ENCODE results near the gene C7orf33. TPM values are rescaled to one million over a fixed set of nuclear protein-coding genes. Genes with fewer than 3 reads are reported as not detected.

The C7orf33 gene
- total RNA-seq, 2 donors from 2014 or later: not detected

DNA sequence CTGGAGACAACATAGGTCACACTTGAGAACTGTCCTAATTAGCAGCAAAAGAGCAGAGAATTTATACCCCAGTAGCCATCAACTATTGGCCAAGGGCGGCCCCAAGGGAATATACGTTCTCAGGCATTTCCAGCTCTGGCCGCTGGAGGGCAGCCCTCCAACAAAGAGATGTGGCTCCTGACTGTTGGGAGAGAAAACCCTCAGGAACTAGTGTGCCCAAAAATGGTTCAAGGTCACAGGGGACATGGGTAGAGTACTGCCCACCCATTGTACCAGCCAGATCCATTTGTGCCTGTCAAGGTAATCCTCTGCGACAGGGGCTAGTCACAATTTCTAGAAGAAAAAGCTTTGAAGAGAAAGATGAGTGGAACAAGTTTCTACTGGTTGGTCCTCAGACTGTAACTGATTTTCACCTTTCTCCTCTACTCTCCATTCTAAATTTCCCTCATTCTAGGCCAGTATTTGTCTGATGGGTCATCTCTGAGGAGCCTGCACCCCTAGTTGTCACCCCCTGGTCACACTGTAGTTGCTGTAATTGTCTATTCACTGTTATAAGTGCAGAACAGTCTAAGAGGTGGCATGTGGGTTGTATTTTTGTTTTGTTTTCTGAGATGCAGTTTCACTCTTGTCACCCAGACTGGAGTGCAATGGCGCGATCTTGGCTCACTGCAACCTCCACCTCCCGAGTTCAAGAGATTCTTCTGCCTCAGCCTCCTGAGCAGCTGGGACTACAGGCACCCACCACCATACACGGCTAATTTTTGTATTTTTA is 14.7 kb upstream of the C7orf33 start:
- TF ChIP-seq, protein P1, sequence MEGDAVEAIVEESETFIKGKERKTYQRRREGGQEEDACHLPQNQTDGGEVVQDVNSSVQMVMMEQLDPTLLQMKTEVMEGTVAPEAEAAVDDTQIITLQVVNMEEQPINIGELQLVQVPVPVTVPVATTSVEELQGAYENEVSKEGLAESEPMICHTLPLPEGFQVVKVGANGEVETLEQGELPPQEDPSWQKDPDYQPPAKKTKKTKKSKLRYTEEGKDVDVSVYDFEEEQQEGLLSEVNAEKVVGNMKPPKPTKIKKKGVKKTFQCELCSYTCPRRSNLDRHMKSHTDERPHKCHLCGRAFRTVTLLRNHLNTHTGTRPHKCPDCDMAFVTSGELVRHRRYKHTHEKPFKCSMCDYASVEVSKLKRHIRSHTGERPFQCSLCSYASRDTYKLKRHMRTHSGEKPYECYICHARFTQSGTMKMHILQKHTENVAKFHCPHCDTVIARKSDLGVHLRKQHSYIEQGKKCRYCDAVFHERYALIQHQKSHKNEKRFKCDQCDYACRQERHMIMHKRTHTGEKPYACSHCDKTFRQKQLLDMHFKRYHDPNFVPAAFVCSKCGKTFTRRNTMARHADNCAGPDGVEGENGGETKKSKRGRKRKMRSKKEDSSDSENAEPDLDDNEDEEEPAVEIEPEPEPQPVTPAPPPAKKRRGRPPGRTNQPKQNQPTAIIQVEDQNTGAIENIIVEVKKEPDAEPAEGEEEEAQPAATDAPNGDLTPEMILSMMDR (IDR thresholded peaks at IDR 0.05): peak; percentile 73 to 85
- Histone ChIP-seq H3K27ac (no peak overlapping the region), H3K4me3 (no peak overlapping the region), H3K4me1 (no peaks in the 10 kb centered on the region), H3K9me3 (no peaks in the 10 kb centered on the region), H3K27me3 (no peaks in the 10 kb centered on the region), H3K36me3 (no peaks in the 10 kb centered on the region)
- DNase-seq (ENCODE audit: low spot score): peak; percentile 68

DNA sequence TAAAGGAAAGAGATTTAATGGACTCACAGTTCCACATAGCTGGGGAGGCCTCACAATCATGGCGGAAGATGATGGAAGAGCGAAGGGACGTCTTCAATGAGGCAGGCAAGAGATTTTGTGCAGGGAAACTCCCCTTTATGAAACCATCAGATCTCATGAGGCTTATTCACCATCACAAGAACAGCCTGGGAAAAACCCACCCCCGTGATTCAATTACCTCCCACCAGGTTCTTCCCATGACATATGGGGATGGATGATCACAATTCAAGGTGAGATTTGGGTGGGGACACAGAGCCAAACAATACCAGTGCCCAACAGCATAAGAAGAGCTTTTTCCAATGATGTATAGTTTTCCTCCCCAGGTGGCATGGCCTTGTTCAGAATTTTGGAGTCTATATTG is 11.2 kb upstream of the C7orf33 start:
- Histone ChIP-seq H3K36me3 (no peaks in the 10 kb centered on the region), H3K27ac (no peak overlapping the region), H3K4me1 (no peaks in the 10 kb centered on the region), H3K9me3 (no peaks in the 10 kb centered on the region), H3K27me3 (no peaks in the 10 kb centered on the region), H3K4me3 (no peak overlapping the region)
- no peak for DNase-seq (ENCODE audit: low spot score)
- TF ChIP-seq, protein P1 (IDR thresholded peaks at IDR 0.05): no peak

DNA sequence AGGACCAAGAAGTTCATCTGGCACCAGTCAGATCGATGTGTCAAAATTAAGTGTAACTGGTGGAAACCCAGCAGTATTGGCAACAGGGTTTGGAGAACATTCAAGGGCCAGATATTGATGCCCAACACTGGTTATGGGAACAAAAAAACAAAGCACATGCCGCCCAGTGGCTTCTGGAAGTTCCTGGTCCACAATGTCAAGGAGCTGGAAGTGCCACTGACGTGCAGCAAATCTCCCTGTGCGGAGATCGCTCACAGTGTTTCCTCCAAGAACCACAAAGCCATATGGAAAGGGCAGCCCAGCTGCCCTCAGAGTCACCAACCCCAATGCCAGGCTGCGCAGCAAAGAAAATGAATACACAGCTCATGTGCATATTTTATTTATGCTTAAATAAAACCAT is 10.1 kb upstream of the C7orf33 start:
- no peaks in the 10 kb centered on the region for H3K36me3 ChIP-seq
- H3K4me1 ChIP-seq: no peaks in the 10 kb centered on the region
- H3K27me3 ChIP-seq: no peaks in the 10 kb centered on the region
- H3K4me3 ChIP-seq: no peak overlapping the region
- no peaks in the 10 kb centered on the region for H3K9me3 ChIP-seq
- TF ChIP-seq, protein P1 (IDR thresholded peaks at IDR 0.05): no peak
- no peak overlapping the region for H3K27ac ChIP-seq
- DNase-seq (ENCODE audit: low spot score): no peak

DNA sequence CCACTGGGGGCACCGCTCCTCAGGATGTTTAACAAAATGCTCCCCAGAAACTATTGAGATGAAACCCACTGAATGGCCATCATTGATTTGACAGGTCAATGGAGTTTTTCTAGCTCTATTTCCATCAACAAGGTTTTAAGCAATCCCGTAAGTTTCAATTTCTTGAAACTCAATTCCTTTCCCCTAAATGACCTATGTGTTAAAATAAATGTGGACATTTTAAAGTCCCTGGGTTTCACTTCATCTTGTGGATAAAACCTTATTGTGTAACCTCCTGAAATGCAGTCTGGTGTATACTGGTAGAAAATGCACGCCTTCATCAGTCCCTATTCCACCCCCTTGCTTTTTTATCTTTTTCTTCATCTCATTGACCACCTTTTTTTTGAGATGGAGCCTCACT is 8.9 kb upstream of the C7orf33 start:
- no peaks in the 10 kb centered on the region for H3K4me1 ChIP-seq
- no peak overlapping the region for H3K27ac ChIP-seq
- H3K27me3 ChIP-seq: no peaks in the 10 kb centered on the region
- no peaks in the 10 kb centered on the region for H3K9me3 ChIP-seq
- TF ChIP-seq, protein P1 (IDR thresholded peaks at IDR 0.05): no peak
- no peak overlapping the region for H3K4me3 ChIP-seq
- no peaks in the 10 kb centered on the region for H3K36me3 ChIP-seq
- no peak for DNase-seq (ENCODE audit: low spot score)

DNA sequence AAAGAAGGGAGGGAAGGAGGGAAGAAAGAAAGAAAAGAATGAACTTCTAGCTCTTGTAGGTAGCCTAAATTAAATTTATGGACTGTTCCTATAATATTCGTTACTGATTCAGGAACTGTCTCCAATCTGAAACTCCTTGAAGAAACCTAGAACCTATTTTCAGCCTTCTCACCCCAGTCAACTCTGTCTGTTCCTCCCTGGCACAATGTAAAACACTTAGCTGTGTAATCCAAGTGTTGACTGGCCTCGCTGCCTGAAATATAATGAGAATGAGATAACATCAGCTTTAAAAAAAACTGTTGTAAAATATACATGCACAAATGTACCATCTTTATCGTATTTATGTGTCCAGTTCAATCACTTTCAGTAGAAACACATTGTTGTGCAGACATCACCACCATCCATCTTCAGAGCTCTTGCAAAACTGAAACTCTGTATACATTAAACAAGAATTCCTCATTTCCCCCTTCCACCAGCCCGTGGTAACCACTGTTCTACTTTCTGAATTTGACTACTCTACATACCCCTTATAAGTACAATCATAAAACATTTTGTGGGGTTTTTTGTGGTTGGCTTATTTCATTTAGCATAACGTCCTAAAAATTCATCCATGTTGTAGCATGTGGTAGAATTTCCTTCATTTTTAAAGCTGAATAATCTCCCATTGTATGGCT is 6.3 kb upstream of the C7orf33 start:
- no peak for DNase-seq (ENCODE audit: low spot score)
- Histone ChIP-seq H3K27ac (no peak overlapping the region), H3K27me3 (no peaks in the 10 kb centered on the region), H3K4me1 (no peaks in the 10 kb centered on the region), H3K9me3 (no peaks in the 10 kb centered on the region), H3K4me3 (no peak overlapping the region), H3K36me3 (no peaks in the 10 kb centered on the region)
- TF ChIP-seq, protein P1 (IDR thresholded peaks at IDR 0.05): no peak

Measured in right atrium auricular region (tissue), 2 donors.